Smooth muscle cell (in vitro differentiated cells): Measurements from ENCODE around the gene BRS3. TPM values are rescaled to one million over a fixed set of nuclear protein-coding genes. Genes with fewer than 3 reads are reported as not detected.

Source experiments
- DNase-seq: peaks from one replicate; lab custom pipeline; 2025; ENCODE audit not compliant: unreplicated experiment; lab: John Stamatoyannopoulos, UW
- H2AFZ ChIP-seq: fragments of 200-600 bp; sonication (generic); 2 replicates; pipeline ENCODE4 v1.6.0; 2016; ENCODE audit warnings: antibody characterized with exemption, low read depth, mild to moderate bottlenecking
- H3F3A ChIP-seq: fragments of 200-600 bp; sonication (generic); 2 replicates; pipeline ENCODE4 v1.6.0; 2017; ENCODE audit warnings: antibody characterized with exemption, low read depth
- H3K27ac ChIP-seq: fragments of 200-600 bp; sonication (generic); 2 replicates; pipeline ENCODE4 v1.5.1; 2016; ENCODE audit warnings: low read depth, mild to moderate bottlenecking
- H3K27me3 ChIP-seq: fragments of 200-600 bp; sonication (generic); 2 replicates; pipeline ENCODE4 v1.6.1; 2016; ENCODE audit warnings: low read depth, mild to moderate bottlenecking
- H3K36me3 ChIP-seq: fragments of 200-600 bp; sonication (generic); 2 replicates; pipeline ENCODE4 v1.5.1; 2016; ENCODE audit warnings: low read depth
- H3K4me1 ChIP-seq: fragments of 200-600 bp; sonication (generic); 2 replicates; pipeline ENCODE4 v1.5.1; 2016; ENCODE audit warnings: low read depth
- H3K4me2 ChIP-seq: fragments of 200-600 bp; sonication (generic); 2 replicates; pipeline ENCODE4 v1.6.0; 2016; ENCODE audit warnings: mild to moderate bottlenecking
- H3K4me3 ChIP-seq: fragments of 200-600 bp; sonication (generic); 2 replicates; pipeline ENCODE4 v1.5.1; 2016; ENCODE audit warnings: mild to moderate bottlenecking
- H3K79me2 ChIP-seq: fragments of 200-600 bp; sonication (generic); 2 replicates; pipeline ENCODE4 v1.6.0; 2016; ENCODE audit warnings: low read depth, mild to moderate bottlenecking
- H3K9ac ChIP-seq: fragments of 200-600 bp; sonication (generic); 2 replicates; pipeline ENCODE4 v1.6.0; 2016; ENCODE audit warnings: low read depth
- H3K9me3 ChIP-seq: fragments of 200-600 bp; sonication (generic); replicated peaks from 2 replicates; pipeline ENCODE4 v1.5.1; 2016; ENCODE audit warnings: low read depth
- H4K20me1 ChIP-seq: fragments of 200-600 bp; sonication (generic); 2 replicates; pipeline ENCODE4 v1.6.0; 2016; ENCODE audit warnings: low read depth
- WGBS: methylation state at CpG from one replicate; pipeline ENCODE4 v1.1.7; 2016; ENCODE audit warnings: low lambda C conversion rate; 5-methylcytosine and 5-hydroxymethylcytosine counted together
- polyA plus RNA-seq: library from polyadenylated mRNA; unstranded; fragments of >200 nt; fragmentation: Nextera tagmentation; extraction: Ambion mirVana; gene quantifications from 2 replicates; pipeline ENCODE4 v1.2.1, GENCODE V29; 2016
- total RNA-seq: library from RNA; depleted of rRNA; stranded (reverse); fragments of >200 nt; gene quantifications from 2 replicates; pipeline ENCODE4 v1.2.3, GENCODE V29; 2014
- TF ChIP-seq, protein P1 (sequence below): fragments of 200-600 bp; sonication (generic); IDR thresholded peaks from 2 replicates; pipeline ENCODE4 v1.5.1; 2017; ENCODE audit warnings: borderline replicate concordance, mild to moderate bottlenecking, antibody characterized with exemption; ENCODE audit not compliant: insufficient read depth, poor library complexity, severe bottlenecking

BRS3 gene
- total and polyA plus RNA-seq, 2 experiments from 2014 or later = not detected

DNA sequence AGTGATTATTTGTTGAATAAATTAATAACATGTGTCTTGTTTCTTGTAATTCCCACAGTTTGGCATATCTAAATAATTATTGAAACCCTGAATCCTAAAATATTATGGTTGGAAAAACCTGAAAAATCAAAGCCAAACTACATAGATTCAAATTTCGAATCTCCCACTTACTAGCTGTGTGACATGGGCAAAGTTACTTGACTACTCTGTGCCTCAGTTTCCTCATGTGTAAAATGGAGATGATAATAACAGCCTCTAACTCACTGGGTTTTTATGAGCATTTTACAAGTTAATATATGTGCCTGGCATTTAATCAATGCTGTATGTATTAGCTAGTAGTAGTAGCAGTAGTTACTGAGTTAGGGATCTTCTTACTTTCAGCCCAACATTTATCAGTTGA, 34.6 kb upstream of the BRS3 start:
- H3K9me3 ChIP-seq = no peaks in the 10 kb centered on the region
- no peaks in the 10 kb centered on the region for H3K79me2 ChIP-seq
- no peaks in the 10 kb centered on the region for H3K27me3 ChIP-seq
- TF ChIP-seq, protein P1, sequence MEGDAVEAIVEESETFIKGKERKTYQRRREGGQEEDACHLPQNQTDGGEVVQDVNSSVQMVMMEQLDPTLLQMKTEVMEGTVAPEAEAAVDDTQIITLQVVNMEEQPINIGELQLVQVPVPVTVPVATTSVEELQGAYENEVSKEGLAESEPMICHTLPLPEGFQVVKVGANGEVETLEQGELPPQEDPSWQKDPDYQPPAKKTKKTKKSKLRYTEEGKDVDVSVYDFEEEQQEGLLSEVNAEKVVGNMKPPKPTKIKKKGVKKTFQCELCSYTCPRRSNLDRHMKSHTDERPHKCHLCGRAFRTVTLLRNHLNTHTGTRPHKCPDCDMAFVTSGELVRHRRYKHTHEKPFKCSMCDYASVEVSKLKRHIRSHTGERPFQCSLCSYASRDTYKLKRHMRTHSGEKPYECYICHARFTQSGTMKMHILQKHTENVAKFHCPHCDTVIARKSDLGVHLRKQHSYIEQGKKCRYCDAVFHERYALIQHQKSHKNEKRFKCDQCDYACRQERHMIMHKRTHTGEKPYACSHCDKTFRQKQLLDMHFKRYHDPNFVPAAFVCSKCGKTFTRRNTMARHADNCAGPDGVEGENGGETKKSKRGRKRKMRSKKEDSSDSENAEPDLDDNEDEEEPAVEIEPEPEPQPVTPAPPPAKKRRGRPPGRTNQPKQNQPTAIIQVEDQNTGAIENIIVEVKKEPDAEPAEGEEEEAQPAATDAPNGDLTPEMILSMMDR = no peak
- H4K20me1 ChIP-seq = no peaks in the 10 kb centered on the region
- H3K9ac ChIP-seq = no peak overlapping the region
- no peak overlapping the region for H3K27ac ChIP-seq
- no peak for DNase-seq
- no peak overlapping the region for H3K4me3 ChIP-seq
- no peak overlapping the region for H2AFZ ChIP-seq
- H3F3A ChIP-seq = no peaks in the 10 kb centered on the region
- H3K4me1 ChIP-seq = no peaks in the 10 kb centered on the region
- 73% methylated on average over 1 of the region's 1 CpG for WGBS
- no peak overlapping the region for H3K4me2 ChIP-seq
- H3K36me3 ChIP-seq = no peaks in the 10 kb centered on the region

DNA sequence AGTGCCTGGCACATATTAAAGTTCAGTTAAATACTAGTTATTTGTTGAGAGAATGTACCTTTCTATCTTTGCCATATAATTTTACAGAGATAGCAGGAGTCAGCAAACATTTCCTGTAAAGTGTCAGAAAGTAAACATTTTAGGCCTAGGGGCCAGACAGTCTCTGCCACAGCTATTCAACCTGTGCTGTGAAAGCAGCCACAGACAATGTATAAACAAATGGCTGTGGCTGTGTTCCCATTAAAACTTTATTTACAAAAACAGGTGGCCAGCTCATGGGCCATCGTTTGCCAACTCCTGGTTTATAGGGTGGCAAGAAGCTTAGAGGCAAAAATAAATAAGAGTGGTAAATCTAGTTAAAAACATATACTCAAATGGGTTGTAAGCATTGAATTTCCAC, 34.0 kb upstream of the BRS3 start:
- no peak overlapping the region for H3K4me2 ChIP-seq
- H3K9ac ChIP-seq = no peak overlapping the region
- H3K27ac ChIP-seq = no peak overlapping the region
- H3K4me3 ChIP-seq = no peak overlapping the region
- TF ChIP-seq, protein P1 = no peak
- DNase-seq = no peak
- H3F3A ChIP-seq = no peaks in the 10 kb centered on the region
- 46% methylated on average over 1 of the region's 1 CpG for WGBS
- no peaks in the 10 kb centered on the region for H3K36me3 ChIP-seq
- H3K79me2 ChIP-seq = no peaks in the 10 kb centered on the region
- no peaks in the 10 kb centered on the region for H3K27me3 ChIP-seq
- no peaks in the 10 kb centered on the region for H4K20me1 ChIP-seq
- H2AFZ ChIP-seq = no peak overlapping the region
- H3K4me1 ChIP-seq = no peaks in the 10 kb centered on the region
- no peaks in the 10 kb centered on the region for H3K9me3 ChIP-seq

DNA sequence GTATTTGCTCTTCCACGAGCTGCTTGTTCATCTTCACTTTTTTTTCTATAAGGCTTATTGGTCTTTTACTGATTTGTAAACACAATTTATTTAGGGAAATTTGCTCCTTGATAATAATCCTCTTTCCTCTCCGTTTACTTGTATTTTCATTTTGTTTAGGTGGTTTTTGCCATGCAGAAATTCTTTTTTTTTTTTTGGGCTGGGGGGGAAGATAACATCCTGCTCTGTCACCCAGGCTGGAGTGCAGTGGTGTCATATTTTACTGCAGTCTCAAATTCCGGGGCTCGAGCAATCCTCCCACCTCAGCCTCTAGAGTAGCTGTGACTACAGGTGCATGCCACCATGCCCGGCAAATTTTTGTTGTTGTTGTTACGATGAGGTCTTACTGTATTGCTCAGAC, 31.6 kb upstream of the BRS3 start:
- Histone ChIP-seq H3K4me2 (no peak overlapping the region), H3F3A (no peaks in the 10 kb centered on the region)
- 76% methylated on average over 6 of the region's 6 CpGs for WGBS

DNA sequence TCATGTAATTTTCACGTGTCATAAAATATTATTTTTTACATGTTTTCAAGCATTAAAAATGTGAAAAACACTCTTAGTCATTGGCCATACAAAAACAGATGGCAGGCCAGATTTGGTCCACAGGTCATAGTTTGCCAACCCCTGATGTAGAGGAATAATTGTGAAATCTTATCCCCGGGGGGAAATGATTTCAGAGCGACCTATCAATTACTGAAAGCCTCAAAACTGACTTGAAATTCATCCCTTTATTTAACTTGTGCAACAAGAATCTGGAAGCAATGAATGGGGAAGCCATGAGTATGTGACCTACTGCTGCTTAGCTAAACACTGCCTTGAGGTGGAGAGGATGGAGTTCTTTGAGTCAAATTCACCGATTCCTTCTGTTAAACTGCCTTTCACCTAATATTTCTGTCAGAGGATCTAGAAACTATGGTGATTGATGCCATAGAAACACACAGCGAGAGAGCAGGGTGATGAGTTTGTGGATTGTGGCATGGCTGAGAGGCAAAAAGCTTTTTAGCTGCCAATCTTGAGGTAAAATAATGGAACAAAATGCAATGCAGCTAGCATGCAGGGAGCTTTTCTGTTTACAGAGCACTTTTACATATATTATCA, 30.3 kb upstream of the BRS3 start:
- Histone ChIP-seq H3K36me3 (no peaks in the 10 kb centered on the region), H3K27ac (no peak overlapping the region), H3K4me1 (no peaks in the 10 kb centered on the region), H3K4me2 (no peak overlapping the region), H3K9ac (no peak overlapping the region), H3K9me3 (no peaks in the 10 kb centered on the region), H3K4me3 (no peak overlapping the region), H3K79me2 (no peaks in the 10 kb centered on the region), H2AFZ (no peak overlapping the region), H4K20me1 (no peaks in the 10 kb centered on the region), H3K27me3 (no peaks in the 10 kb centered on the region), H3F3A (no peaks in the 10 kb centered on the region)
- TF ChIP-seq, protein P1 = no peak
- WGBS = 63% methylated on average over 5 of the region's 5 CpGs
- DNase-seq = no peak

More for the DNA sequence above, 31.6 kb upstream of the BRS3 start:
- DNase-seq = no peak
- no peak overlapping the region for H3K4me3 ChIP-seq
- H4K20me1 ChIP-seq = no peaks in the 10 kb centered on the region
- no peaks in the 10 kb centered on the region for H3K36me3 ChIP-seq
- H3K9me3 ChIP-seq = no peaks in the 10 kb centered on the region
- H3K4me1 ChIP-seq = no peaks in the 10 kb centered on the region
- no peak overlapping the region for H2AFZ ChIP-seq
- H3K27me3 ChIP-seq = no peaks in the 10 kb centered on the region
- TF ChIP-seq, protein P1 = no peak
- no peak overlapping the region for H3K27ac ChIP-seq
- no peaks in the 10 kb centered on the region for H3K79me2 ChIP-seq
- H3K9ac ChIP-seq = no peak overlapping the region
